Right renal pelvis (tissue), 4 donors: ENCODE measurements around the gene C11orf65. TPM values are rescaled to one million over a fixed set of nuclear protein-coding genes. Genes with fewer than 3 reads are reported as not detected.
"Not testable (repeated sequence)": the region's sequence is repeated elsewhere in the genome, so short reads cannot be mapped to it uniquely, and the experiment has no call there.

ENCODE experiments used
- DNase-seq, 4 donors: peaks; one replicate each; pipeline ENCODE4 v3.0.0-alpha.2; 2013; ENCODE audit warnings: low read depth in 4 of 4, low spot score in 3 of 4, missing footprints in 1 of 4
- polyA plus RNA-seq, 4 donors: library from polyadenylated mRNA; unstranded; fragments of 120-200 nt; gene quantifications; one replicate each; pipeline ENCODE4 v1.2.1, GENCODE V29; 2013; ENCODE audit not compliant: insufficient read length in 4 of 4

The C11orf65 gene
- polyA plus RNA-seq, 4 donors: 2.0 to 3.5 (median 2.5) TPM

GRCh38 chr11:108474664-108475463 is 7.5 kb upstream of the C11orf65 start:
- no peak for DNase-seq

- no peak for DNase-seq
These were observed 5.4 kb upstream of the C11orf65 start for GRCh38 chr11:108472681-108473080.

- no peak for DNase-seq
These were observed 1.1 kb upstream of the C11orf65 start for GRCh38 chr11:108468478-108468864.

GRCh38 chr11:108466405-108466804 is 924 bp downstream of the C11orf65 start:
- DNase-seq: no peak

- DNase-seq: no peak
These were observed 14.0 kb downstream of the C11orf65 start for GRCh38 chr11:108453207-108453835.

GRCh38 chr11:108441445-108441844 is 25.9 kb downstream of the C11orf65 start:
- DNase-seq: not testable (repeated sequence)

- no peak for DNase-seq
These were observed 30.7 kb downstream of the C11orf65 start for GRCh38 chr11:108436594-108436993.

GRCh38 chr11:108435066-108435465 is 32.3 kb downstream of the C11orf65 start:
- no peak for DNase-seq

GRCh38 chr11:108432783-108433182 is 34.5 kb downstream of the C11orf65 start:
- DNase-seq: no peak

- DNase-seq: no peak
These were observed 35.3 kb downstream of the C11orf65 start for GRCh38 chr11:108431997-108432396.

- no peak for DNase-seq
These were observed 36.0 kb downstream of the C11orf65 start for GRCh38 chr11:108431370-108431769.

- not testable (repeated sequence) for DNase-seq
These were observed 49.8 kb downstream of the C11orf65 start for GRCh38 chr11:108417551-108417950.

- DNase-seq: no peak
These were observed 52.4 kb downstream of the C11orf65 start for GRCh38 chr11:108414958-108415357.

GRCh38 chr11:108405706-108406105 is 61.6 kb downstream of the C11orf65 start:
- no peak for DNase-seq

GRCh38 chr11:108403052-108403451 is 64.3 kb downstream of the C11orf65 start:
- no peak for DNase-seq

GRCh38 chr11:108402241-108402640 is 65.1 kb downstream of the C11orf65 start:
- no peak for DNase-seq

- no peak for DNase-seq
These were observed 68.9 kb downstream of the C11orf65 start for GRCh38 chr11:108398439-108398838.

- not testable (repeated sequence) for DNase-seq
These were observed 70.7 kb downstream of the C11orf65 start for GRCh38 chr11:108396672-108397071.

GRCh38 chr11:108394744-108395284 is 72.5 kb downstream of the C11orf65 start:
- DNase-seq: no peak

- no peak for DNase-seq
These were observed 74.3 kb downstream of the C11orf65 start for GRCh38 chr11:108393046-108393445.

- DNase-seq: no peak
These were observed 75.0 kb downstream of the C11orf65 start for GRCh38 chr11:108392353-108392752.

GRCh38 chr11:108388576-108388975 is 78.8 kb downstream of the C11orf65 start:
- no peak for DNase-seq
